ENCODE data around the gene SSC5D. TPM values are rescaled to one million over a fixed set of nuclear protein-coding genes. Genes with fewer than 3 reads are reported as not detected.

The SSC5D gene
- total RNA-seq, 1 donor from 2014 or later, result 46.8 TPM

DNA sequence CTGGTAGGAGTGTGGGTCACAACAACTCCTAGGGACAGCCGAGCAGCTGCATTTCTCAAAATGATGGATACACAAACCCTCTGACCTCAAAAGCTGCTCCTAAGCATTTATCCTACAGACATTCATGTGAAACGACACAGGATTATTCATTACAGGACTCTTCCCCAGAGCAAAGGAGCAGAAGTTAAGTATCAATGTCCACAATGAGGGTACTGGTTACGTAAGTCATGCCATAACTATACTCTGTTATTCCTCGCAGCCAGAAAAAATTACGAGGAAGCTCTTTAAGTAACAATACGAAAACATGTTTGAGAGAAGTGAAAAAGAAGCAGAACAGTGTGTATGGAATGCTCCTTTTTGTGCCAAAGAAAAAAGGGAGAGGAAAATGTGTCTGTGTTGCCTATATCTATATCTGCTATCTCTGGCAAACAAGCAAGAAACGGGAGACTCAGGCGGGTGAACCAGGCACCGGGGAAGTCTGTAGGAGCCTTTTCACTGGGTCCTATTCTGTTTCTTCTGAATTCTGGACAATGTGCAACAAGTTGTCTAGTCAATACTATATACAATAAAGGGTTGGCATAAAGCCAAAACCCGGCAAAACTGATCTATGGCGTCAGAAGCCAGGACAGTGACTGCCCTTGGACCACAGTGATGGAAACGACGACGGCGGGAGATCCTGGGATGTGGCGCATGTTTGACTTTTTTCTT is 28.1 kb upstream of the SSC5D start:
- H3K4me1 ChIP-seq (ENCODE audit: insufficient read depth, low read length), result peaks cover 9% of the 10 kb centered on the region
- no peak overlapping the region for H2AFZ ChIP-seq (ENCODE audit: low read depth, low read length)
- peak overlapping the region; percentile 91 for H3K9ac ChIP-seq (ENCODE audit: low read length)
- Mint-ChIP-seq H3K4me3 (ENCODE audit: unreplicated experiment) (peak overlapping the region; percentile 86), H3K27me3 (ENCODE audit: low read depth, unreplicated experiment) (no peaks in the 10 kb centered on the region), H3K4me1 (ENCODE audit: low read depth, unreplicated experiment) (no peaks in the 10 kb centered on the region), H3K27ac (ENCODE audit: unreplicated experiment) (no peak overlapping the region), H3K9me3 (ENCODE audit: unreplicated experiment) (no peaks in the 10 kb centered on the region), H3K36me3 (ENCODE audit: low read depth, unreplicated experiment) (peaks cover 8% of the 10 kb centered on the region)
- DNase-seq (ENCODE audit: low read depth) (no peak), FAIRE-seq (peak; percentile 37)
- peaks cover 16% of the 10 kb centered on the region for H3K79me2 ChIP-seq (ENCODE audit: insufficient read depth, low read length)
- no peak for TF ChIP-seq EZH2 (IDR thresholded peaks at IDR 0.05; ENCODE audit: insufficient read depth, low read length)
- TF ChIP-seq, protein P1, sequence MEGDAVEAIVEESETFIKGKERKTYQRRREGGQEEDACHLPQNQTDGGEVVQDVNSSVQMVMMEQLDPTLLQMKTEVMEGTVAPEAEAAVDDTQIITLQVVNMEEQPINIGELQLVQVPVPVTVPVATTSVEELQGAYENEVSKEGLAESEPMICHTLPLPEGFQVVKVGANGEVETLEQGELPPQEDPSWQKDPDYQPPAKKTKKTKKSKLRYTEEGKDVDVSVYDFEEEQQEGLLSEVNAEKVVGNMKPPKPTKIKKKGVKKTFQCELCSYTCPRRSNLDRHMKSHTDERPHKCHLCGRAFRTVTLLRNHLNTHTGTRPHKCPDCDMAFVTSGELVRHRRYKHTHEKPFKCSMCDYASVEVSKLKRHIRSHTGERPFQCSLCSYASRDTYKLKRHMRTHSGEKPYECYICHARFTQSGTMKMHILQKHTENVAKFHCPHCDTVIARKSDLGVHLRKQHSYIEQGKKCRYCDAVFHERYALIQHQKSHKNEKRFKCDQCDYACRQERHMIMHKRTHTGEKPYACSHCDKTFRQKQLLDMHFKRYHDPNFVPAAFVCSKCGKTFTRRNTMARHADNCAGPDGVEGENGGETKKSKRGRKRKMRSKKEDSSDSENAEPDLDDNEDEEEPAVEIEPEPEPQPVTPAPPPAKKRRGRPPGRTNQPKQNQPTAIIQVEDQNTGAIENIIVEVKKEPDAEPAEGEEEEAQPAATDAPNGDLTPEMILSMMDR (IDR thresholded peaks at IDR 0.05; ENCODE audit: insufficient read depth, low read depth, low read length), result no peak
- no peak overlapping the region for H3K27ac ChIP-seq (ENCODE audit: low read depth, low read length)
- no peaks in the 10 kb centered on the region for H3K9me3 ChIP-seq (ENCODE audit: insufficient read depth, low read depth, low read length)
- H3K36me3 ChIP-seq (ENCODE audit: insufficient read depth, low read length), result no peaks in the 10 kb centered on the region
- H3K4me3 ChIP-seq (ENCODE audit: insufficient read depth, low read depth, low read length), result peak overlapping the region; percentile 83
- H3K4me2 ChIP-seq (ENCODE audit: low read length), result peak overlapping the region; percentile 96
- H3K27me3 ChIP-seq (ENCODE audit: insufficient read depth, low read length), result peaks cover 2% of the 10 kb centered on the region
- peaks cover 41% of the 10 kb centered on the region for H4K20me1 ChIP-seq (ENCODE audit: insufficient read depth, low read length)

- peaks cover under 1% of the 10 kb centered on the region for H3K4me1 Mint-ChIP-seq (ENCODE audit: low read depth, unreplicated experiment)
- peaks cover under 1% of the 10 kb centered on the region for H3K27me3 Mint-ChIP-seq (ENCODE audit: low read depth, unreplicated experiment)
- peak overlapping the region; percentile 66 for H3K27ac Mint-ChIP-seq (ENCODE audit: unreplicated experiment)
- H3K4me1 ChIP-seq (ENCODE audit: insufficient read depth, low read length), result peaks cover 9% of the 10 kb centered on the region
- peak overlapping the region; percentile 78 for H2AFZ ChIP-seq (ENCODE audit: low read depth, low read length)
- H4K20me1 ChIP-seq (ENCODE audit: insufficient read depth, low read length), result peaks cover 35% of the 10 kb centered on the region
- H3K36me3 ChIP-seq (ENCODE audit: insufficient read depth, low read length), result no peaks in the 10 kb centered on the region
- peaks cover 2% of the 10 kb centered on the region for H3K27me3 ChIP-seq (ENCODE audit: insufficient read depth, low read length)
- peak overlapping the region; percentile 86 for H3K4me3 Mint-ChIP-seq (ENCODE audit: unreplicated experiment)
- H3K79me2 ChIP-seq (ENCODE audit: insufficient read depth, low read length), result peaks cover 16% of the 10 kb centered on the region
- FAIRE-seq (no peak), DNase-seq (ENCODE audit: low read depth) (peak; percentile 69)
- no peak for TF ChIP-seq EZH2 (IDR thresholded peaks at IDR 0.05; ENCODE audit: insufficient read depth, low read length)
- TF ChIP-seq, protein P1 (IDR thresholded peaks at IDR 0.05; ENCODE audit: insufficient read depth, low read depth, low read length), result no peak
- peak overlapping the region; percentile 96 for H3K4me2 ChIP-seq (ENCODE audit: low read length)
- H3K9ac ChIP-seq (ENCODE audit: low read length), result peak overlapping the region; percentile 91
- H3K4me3 ChIP-seq (ENCODE audit: insufficient read depth, low read depth, low read length), result peak overlapping the region; percentile 83
- peak overlapping the region; percentile 70 for H3K27ac ChIP-seq (ENCODE audit: low read depth, low read length)
- H3K36me3 Mint-ChIP-seq (ENCODE audit: low read depth, unreplicated experiment), result peaks cover 5% of the 10 kb centered on the region
- no peaks in the 10 kb centered on the region for H3K9me3 ChIP-seq (ENCODE audit: insufficient read depth, low read depth, low read length)
- no peaks in the 10 kb centered on the region for H3K9me3 Mint-ChIP-seq (ENCODE audit: unreplicated experiment)
These were observed 27.5 kb upstream of the SSC5D start for GRCh38 chr19:55460670-55461258.
